K562 (cell line): ENCODE measurements around the gene MGA. TPM values are rescaled to one million over a fixed set of nuclear protein-coding genes. Genes with fewer than 3 reads are reported as not detected.

ENCODE experiments used
- HNRNPH1 ChIP-seq: fragments of 200-400 bp; formaldehyde crosslinking; optimal IDR thresholded peaks from 2 replicates; pipeline ENCODE3; 2017; ENCODE audit warnings: low read depth, mild to moderate bottlenecking, low read length, moderate library complexity
- RBM25 ChIP-seq: fragments of 200-400 bp; formaldehyde crosslinking; IDR thresholded peaks from 2 replicates; pipeline ENCODE4 v1.6.1; 2018; ENCODE audit warnings: low read length, low read depth, moderate library complexity; ENCODE audit not compliant: severe bottlenecking
- SNRNP70 ChIP-seq: fragments of 200-400 bp; formaldehyde crosslinking; optimal IDR thresholded peaks from 2 replicates; pipeline ENCODE3; 2017; ENCODE audit warnings: low read depth, low read length
- SRSF9 ChIP-seq: fragments of 200-400 bp; formaldehyde crosslinking; IDR thresholded peaks from 2 replicates; pipeline ENCODE4 v1.6.1; 2017; ENCODE audit warnings: low read depth, low read length, borderline replicate concordance
- ZBTB1 ChIP-seq: sonication (generic); formaldehyde crosslinking; IDR thresholded peaks from 2 replicates; pipeline ENCODE4 v1.8.1; 2023; ENCODE audit warnings: missing genetic modification reagents, low read depth, mild to moderate bottlenecking, borderline replicate concordance
- ZNF668 ChIP-seq: fragments of 250-450 bp; sonication (Bioruptor Pico); IDR thresholded peaks from 2 replicates; pipeline ENCODE4 v1.8.0; 2022; ENCODE audit warnings: mild to moderate bottlenecking, inconsistent platforms
- ZNF766 ChIP-seq: fragments of 200-800 bp; sonication (Bioruptor generic); conservative IDR thresholded peaks from 2 replicates; pipeline ENCODE4 v1.6.1; 2016; ENCODE audit warnings: missing genetic modification characterization, missing compliant biosample characterization
- polyA plus RNA-seq, 8 experiments: library from polyadenylated mRNA; depleted of rRNA in 4 of 8; stranded (reverse) in 5 of 8; unstranded in 3 of 8; fragments of >200 nt; fragmentation: Nextera tagmentation in 2 of 8; fragmentation: Illumina TruSeq in 1 of 8; extraction: Ambion mirVana in 2 of 8; extraction: Trizol in 1 of 8; gene quantifications; 2 replicates each; pipeline versions ENCODE4 v1.2.1 to v1.2.3, GENCODE V29; 2011 to 2014; ENCODE audit warnings: inconsistent platforms in 1 of 8, missing spikeins in 1 of 8
- total RNA-seq, 7 experiments: library from RNA; depleted of rRNA in 6 of 7; stranded (reverse); fragments of >200 nt in 6 of 7; fragmentation: Illumina TruSeq in 2 of 7; extraction: Trizol in 2 of 7; gene quantifications; 2 replicates each; pipeline versions ENCODE4 v1.2.1 to v1.2.3, GENCODE V29; 2011 to 2021; ENCODE audit warnings: low replicate concordance in 1 of 7
- TF ChIP-seq, protein P1 (sequence below): fragments of 250-450 bp; sonication (Bioruptor Pico); IDR thresholded peaks from 2 replicates; pipeline ENCODE4 v1.4.0; 2020; ENCODE audit warnings: borderline replicate concordance
- TF ChIP-seq, protein P2 (sequence below), 3 experiments: IDR thresholded peaks in 2 of 3; conservative IDR thresholded peaks in 1 of 3; 2 replicates each; pipeline ENCODE4 v1.5.1; 2011 to 2012; ENCODE audit warnings: low read length in 3 of 3, mild to moderate bottlenecking in 3 of 3, control low read depth in 2 of 3, improper control_type of control experiment in 1 of 3, inconsistent platforms in 1 of 3, low read depth in 1 of 3, mixed read lengths in 1 of 3, moderate library complexity in 1 of 3; ENCODE audit not compliant: insufficient read depth in 2 of 3

Gene MGA
- total and polyA plus RNA-seq, 9 of the 15 experiments (the other 6 are each of a cell fraction or from before 2014, with no cell fraction given) = 4.7 to 56.1 (median 21.1) TPM

GRCh38 chr15:41813426-41813825 lies 153.2 kb downstream of the MGA start (continued):
- TF ChIP-seq, protein P1, sequence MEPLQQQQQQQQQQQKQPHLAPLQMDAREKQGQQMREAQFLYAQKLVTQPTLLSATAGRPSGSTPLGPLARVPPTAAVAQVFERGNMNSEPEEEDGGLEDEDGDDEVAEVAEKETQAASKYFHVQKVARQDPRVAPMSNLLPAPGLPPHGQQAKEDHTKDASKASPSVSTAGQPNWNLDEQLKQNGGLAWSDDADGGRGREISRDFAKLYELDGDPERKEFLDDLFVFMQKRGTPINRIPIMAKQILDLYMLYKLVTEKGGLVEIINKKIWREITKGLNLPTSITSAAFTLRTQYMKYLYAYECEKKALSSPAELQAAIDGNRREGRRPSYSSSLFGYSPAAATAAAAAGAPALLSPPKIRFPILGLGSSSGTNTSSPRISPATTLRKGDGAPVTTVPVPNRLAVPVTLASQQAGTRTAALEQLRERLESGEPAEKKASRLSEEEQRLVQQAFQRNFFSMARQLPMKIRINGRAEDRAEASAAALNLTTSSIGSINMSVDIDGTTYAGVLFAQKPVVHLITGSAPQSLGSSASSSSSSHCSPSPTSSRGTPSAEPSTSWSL (CRISPR knock-in tag) = no peak
- no peak for TF ChIP-seq SNRNP70
- TF ChIP-seq ZNF668 (CRISPR knock-in tag) = no peak
- TF ChIP-seq ZBTB1 (CRISPR knock-in tag) = no peak
- TF ChIP-seq ZNF766 (CRISPR knock-in tag) = no peak
- no peak for TF ChIP-seq SRSF9
- TF ChIP-seq, protein P2, sequence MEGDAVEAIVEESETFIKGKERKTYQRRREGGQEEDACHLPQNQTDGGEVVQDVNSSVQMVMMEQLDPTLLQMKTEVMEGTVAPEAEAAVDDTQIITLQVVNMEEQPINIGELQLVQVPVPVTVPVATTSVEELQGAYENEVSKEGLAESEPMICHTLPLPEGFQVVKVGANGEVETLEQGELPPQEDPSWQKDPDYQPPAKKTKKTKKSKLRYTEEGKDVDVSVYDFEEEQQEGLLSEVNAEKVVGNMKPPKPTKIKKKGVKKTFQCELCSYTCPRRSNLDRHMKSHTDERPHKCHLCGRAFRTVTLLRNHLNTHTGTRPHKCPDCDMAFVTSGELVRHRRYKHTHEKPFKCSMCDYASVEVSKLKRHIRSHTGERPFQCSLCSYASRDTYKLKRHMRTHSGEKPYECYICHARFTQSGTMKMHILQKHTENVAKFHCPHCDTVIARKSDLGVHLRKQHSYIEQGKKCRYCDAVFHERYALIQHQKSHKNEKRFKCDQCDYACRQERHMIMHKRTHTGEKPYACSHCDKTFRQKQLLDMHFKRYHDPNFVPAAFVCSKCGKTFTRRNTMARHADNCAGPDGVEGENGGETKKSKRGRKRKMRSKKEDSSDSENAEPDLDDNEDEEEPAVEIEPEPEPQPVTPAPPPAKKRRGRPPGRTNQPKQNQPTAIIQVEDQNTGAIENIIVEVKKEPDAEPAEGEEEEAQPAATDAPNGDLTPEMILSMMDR (IDR thresholded peaks at IDR 0.05 in 2 of 3, conservative IDR thresholded peaks at IDR 0.05 in 1 of 3; ENCODE audit: insufficient read depth in 2 of 3, low read depth in 1 of 3, low read length in 3 of 3) = no peak
- TF ChIP-seq HNRNPH1 = no peak
- TF ChIP-seq RBM25 = no peak
